Stimulated activated CD4-positive, alpha-beta T cell treated with anti-CD3 and anti-CD28 coated beads, Interleukin-15, amount 100 ng/mL, for 24 hours (primary cell): ENCODE data around the gene CAPN2.
"Not testable (repeated sequence)": the region's sequence is repeated elsewhere in the genome, so short reads cannot be mapped to it uniquely, and the experiment has no call there.

Experiments
- DNase-seq: peaks from one replicate; pipeline ENCODE4 v3.0.0-alpha.2; 2020

The CAPN2 gene

GRCh38 chr1:223717695-223718363 lies 5.5 kb downstream of the CAPN2 start:
- peak; percentile 24 for DNase-seq

DNA sequence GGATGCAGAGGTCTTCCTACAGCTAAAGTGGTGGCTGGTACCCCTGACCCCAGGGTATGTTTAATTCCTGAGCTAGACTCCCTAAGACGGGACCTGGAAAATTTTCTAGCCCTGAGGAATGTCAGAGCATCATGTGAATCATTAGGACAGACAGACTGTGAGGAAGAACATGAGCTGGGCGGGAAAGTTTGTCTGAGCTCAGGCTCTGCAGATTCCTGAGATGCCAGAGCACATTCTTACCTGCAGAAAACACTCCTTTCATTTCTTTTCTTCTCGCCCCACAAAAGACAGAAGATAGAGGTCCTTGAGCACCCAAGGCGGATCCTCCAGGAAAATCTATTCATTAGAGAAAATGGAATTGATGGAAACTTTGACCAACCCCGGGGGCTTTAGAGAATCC lies 6.5 kb downstream of the CAPN2 start:
- DNase-seq = no peak

DNA sequence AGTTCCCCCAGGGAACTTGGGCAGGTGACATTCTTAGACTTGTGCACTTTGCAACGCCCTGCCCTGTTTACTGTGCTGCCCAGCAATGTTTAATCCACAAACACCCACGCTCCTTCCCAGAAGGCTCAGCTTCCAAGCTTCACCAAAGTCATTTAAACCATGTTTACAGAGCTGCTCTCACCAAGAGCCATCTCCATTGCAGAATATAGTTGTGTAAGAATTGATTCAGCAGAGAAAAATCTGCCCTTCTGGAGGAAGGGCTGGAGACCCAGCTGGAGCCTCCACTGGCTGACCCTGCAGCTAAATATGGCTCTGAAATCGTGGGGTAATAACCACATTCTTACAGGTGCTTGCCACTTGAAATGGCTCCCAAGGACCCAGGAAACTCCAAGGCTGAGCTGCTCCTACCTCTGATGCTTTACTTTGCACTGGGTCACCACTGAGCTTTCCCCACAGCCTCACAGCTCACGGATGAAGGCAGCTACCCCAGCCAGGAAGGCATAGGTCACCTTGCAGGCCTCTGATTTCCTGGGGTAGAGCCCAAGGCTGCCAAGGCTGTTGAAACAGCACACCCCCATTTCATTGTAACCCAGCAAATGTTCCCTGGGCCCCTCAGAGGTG lies 8.7 kb downstream of the CAPN2 start:
- no peak for DNase-seq

- no peak for DNase-seq
Measured at GRCh38 chr1:223721658-223722607, 9.6 kb downstream of the CAPN2 start.

GRCh38 chr1:223723351-223723904 lies 11.1 kb downstream of the CAPN2 start:
- no peak for DNase-seq

DNA sequence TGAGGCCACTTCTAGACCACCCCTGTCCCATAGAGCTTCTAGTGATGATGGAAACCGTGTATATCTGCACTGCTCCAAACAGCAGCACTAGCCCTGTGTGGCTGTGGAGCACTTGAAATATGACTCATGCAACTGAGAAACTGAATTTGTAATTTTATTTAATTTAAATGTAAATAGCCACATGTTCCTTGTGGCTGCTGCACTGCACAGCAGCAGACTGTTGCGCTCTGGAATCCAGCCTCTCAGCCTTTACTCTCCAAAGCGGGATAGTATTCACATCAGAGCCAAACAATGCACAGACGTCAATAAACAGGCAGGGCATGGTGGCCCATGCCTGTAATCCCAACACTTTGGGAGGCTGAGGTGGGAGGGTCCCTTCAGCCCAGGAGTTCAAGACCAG lies 12.0 kb downstream of the CAPN2 start:
- no peak for DNase-seq

DNA sequence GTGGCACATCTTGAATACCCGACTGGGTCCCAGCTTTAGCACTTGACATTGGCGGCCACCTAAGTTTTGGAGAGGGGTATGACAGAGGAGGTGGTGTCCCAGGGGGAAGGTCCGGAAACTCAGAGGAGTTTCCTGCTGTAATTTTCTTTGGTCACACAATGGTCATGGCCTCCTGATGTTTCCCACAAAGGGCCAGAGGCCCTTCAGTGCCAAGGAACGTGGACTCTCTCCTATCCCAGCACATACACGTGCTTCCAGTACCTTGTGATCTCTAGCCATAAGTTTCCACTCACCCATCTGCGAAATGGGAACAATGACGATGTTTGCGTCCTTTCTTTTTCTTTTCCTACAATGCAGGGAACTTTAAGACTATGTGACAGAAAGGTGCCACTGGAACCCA lies 13.2 kb downstream of the CAPN2 start:
- no peak for DNase-seq

DNA sequence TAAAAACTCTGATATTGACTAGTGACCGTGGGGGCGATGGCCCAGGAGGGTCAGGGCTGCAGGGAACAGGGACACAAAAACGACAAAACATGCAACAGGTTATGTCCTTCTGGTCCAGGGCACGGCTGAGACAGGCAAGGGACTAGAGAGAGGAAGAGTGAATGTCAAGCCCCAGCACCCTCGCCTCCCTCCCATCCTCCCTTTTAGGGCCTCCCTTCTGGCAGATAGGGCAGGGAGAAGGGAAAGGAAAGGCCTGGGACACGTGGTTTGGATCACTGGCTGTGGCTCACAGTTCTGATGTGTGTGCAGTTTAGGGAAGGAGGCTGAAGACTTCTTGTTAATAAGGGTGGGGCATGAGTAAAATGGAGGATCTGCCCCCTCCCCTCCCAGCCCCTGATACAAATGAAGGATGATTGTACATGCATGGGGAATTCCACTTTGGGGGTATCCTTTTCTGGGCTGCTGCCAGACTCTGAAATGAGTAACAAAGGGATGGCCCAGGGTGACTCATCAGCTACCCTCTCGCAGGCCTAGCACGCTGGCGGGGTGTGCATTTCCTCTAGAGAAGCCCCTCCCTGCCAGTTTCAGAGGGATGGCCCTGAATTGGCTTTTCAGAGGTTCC lies 14.2 kb downstream of the CAPN2 start:
- peak; percentile 92 for DNase-seq

DNA sequence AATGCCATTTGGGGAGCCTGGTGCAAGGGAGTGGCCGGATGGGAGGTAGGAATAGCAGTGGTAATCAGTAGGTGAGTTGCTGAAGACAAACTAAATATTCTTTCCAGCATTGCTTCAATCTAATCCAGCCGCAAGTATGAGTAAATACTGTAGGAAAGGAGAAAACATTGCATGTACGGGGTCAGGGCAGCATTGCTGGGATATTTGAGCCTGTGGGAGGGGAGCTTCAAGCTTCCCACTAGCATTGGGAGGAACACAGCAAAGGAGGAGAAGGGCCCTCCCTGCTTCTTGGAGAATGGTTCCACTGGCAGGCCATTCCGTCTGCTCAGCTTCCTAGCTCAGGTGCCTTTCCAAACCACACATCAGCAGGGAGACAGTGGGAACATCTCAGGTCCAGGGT lies 15.2 kb downstream of the CAPN2 start:
- no peak for DNase-seq

- no peak for DNase-seq
Measured at GRCh38 chr1:223729906-223730305, 17.6 kb downstream of the CAPN2 start.

- DNase-seq = no peak
Measured at GRCh38 chr1:223730479-223731132, 18.3 kb downstream of the CAPN2 start.

DNA sequence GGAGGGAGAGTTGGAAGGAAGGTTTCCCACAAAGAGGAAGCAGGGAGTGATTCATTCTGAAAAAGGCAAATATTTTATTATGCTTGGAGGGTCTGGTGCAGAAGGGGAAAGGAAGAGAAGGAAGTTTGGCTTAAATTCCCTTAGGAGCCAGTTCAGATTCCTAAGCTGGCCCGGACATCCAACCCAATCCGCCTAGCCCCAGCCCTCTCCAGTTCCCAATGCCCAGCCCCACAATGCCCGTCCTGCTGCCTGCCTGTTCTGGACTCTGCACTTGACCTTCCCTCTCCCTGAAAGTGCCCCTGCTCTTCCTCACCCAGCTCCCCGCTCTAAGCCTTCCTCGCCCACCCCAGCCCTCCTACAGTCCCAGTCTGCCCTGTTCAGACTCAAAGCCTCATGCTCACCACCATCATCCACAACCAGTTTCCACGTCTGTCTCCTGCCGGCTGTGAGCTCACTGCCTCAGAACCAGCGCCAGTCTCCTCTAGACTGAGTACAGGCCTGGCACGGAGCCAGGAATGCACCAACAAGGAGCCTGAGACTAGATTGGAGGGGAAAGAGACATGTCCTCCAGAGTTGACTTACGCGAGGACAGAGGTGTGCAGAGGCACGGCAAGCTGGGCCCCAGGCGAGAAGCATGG lies 18.9 kb downstream of the CAPN2 start:
- no peak for DNase-seq

DNA sequence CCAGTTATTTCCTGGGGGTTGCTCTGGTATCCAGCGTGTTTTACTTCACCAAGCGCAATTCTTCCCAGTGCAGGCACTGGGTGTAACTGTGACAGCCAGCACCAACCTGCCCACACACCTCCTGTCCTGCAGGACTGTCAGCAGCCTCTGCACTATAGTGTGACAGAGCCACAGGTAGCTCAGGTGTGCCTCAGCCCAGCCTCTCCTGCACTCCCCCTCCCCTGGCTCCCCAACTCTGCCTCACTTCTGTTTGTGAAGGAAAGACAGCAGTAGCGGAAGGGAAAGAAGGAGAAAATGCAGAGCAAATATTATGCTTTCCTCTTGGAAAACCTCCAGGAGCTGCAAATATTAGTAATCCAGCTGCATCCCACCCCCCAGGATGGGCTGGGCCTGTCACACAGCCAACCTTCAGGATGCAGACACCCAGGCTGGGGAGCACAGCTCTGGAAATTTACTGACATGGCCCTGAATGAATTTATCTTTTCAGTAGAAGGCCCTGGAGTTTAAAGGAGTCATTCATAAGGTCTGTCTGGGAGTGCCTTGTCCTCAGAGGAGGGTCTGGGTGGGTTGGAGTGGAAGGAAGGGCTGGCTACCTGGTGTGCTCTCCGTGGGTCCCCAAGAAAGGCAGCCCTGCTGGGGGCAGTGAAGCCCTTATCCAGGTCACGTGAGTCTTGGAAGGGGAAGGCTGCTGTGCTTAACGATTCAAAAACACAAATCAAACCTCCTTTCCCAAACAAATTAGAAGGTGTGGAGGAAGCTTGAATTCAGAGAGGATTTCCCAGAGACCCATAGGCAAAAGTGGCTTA lies 20.9 kb downstream of the CAPN2 start:
- no peak for DNase-seq

GRCh38 chr1:223733898-223734852 lies 21.8 kb downstream of the CAPN2 start:
- no peak for DNase-seq

DNA sequence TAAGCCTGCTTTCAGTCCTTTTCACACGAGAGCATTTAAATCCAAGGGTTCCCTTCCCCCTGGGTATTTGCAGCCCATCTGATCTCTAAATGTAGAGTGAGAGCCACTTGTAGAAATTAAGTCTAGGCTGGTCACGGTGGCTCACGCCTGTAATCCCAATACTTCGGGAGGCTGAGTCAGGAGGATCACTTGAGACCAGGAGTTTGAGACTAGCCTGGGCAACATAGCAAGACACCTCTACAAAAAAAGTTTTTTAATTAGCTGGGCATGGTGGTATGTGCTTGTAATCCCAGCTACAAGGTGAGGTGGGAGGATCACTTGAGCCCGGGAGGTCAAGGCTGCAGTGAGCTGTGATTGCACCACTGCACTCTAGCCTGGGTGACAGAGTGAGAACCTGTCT lies 24.3 kb downstream of the CAPN2 start:
- not testable (repeated sequence) for DNase-seq

GRCh38 chr1:223737342-223737741 lies 25.0 kb downstream of the CAPN2 start:
- no peak for DNase-seq

- no peak for DNase-seq
Measured at GRCh38 chr1:223738465-223739365, 26.4 kb downstream of the CAPN2 start.

GRCh38 chr1:223739366-223740037 lies 27.2 kb downstream of the CAPN2 start:
- no peak for DNase-seq
